OCI-M1 (cell line): ENCODE measurements around the gene SUPT7L.
"Not testable (repeated sequence)": the region's sequence is repeated elsewhere in the genome, so short reads cannot be mapped to it uniquely, and the experiment has no call there.

Source experiments
- DNase-seq: peaks from one replicate; lab custom pipeline; 2025; lab: John Stamatoyannopoulos, UW

The SUPT7L gene

GRCh38 chr2:27638037-27638637, 25.3 kb downstream of the SUPT7L start:
- no peak for DNase-seq

DNA sequence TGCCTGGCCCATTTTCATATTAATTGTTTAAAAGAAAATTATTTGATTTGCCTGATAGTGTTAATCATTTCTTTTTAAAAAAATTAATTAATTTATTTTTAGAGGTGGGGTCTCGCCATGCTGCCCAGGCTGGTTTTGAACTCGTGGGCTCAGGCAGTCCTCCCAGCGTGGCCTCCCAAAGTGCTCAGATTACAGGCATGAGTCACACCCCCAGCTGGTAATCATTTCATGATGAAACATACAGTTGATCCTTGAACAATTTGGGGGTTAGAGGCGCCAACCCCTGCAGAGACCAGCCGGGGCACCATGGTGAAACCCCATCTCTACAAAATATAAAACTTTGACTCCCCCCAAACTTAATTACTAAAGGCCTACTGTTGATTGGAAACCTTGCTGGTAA, 26.6 kb downstream of the SUPT7L start:
- DNase-seq: no peak

- DNase-seq: no peak
Measured at GRCh38 chr2:27634291-27634690, 29.1 kb downstream of the SUPT7L start.

- not testable (repeated sequence) for DNase-seq
Measured at GRCh38 chr2:27630257-27630656, 33.2 kb downstream of the SUPT7L start.

DNA sequence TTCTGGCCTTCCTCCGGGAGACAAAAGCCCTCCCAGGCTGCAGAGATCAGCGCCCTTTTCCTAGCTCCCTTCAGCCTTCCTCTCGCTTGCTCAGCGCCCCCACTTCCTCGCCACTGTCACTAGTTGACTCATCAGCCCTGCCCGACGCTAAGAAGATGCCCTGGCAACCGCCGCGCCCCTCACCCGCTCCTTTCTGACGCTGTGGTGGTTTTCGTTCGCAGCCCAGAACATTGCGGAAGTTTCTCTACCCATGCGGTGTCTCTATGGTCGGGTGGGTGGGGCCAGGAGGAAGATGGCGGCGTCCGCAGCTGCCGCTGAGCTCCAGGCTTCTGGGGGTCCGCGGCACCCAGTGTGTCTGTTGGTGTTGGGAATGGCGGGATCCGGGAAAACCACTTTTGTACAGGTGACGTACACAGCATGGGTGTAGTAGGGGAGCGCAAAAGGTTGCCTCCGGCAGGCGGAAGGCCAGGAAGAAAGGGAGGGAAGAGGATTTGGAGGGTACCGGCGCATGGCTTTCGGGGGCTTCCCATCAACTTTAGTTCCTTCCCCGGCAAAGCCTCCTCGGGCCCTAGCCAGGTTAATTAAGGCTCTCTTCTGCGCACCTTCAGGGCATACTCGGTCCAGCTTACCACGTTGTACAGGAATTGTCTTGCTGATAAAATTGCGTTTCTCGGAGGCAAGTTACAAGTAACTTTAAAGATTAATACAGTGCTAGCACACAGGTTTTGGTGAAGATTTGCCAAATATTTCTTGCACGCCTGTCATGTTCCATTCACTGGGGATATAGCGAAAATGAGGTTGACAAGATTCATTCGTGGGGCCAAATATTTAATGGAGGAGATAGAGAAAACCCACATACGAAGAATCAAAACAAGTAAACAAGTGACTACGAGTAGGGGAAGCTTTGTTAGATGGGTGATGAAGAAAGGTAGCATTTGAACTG, 34.4 kb downstream of the SUPT7L start, which contains the start of the genes CCDC121 and GPN1:
TSS of gene CCDC121 (minus strand) at position 246 of the 943 bp plus-strand sequence. CDS start 1,213 bp downstream, outside the sequence.
TSS of gene GPN1 (plus strand) at position 284 of the 943 bp plus-strand sequence. CDS start at position 293, 9 bp downstream.
- DNase-seq: peak; percentile 95

DNA sequence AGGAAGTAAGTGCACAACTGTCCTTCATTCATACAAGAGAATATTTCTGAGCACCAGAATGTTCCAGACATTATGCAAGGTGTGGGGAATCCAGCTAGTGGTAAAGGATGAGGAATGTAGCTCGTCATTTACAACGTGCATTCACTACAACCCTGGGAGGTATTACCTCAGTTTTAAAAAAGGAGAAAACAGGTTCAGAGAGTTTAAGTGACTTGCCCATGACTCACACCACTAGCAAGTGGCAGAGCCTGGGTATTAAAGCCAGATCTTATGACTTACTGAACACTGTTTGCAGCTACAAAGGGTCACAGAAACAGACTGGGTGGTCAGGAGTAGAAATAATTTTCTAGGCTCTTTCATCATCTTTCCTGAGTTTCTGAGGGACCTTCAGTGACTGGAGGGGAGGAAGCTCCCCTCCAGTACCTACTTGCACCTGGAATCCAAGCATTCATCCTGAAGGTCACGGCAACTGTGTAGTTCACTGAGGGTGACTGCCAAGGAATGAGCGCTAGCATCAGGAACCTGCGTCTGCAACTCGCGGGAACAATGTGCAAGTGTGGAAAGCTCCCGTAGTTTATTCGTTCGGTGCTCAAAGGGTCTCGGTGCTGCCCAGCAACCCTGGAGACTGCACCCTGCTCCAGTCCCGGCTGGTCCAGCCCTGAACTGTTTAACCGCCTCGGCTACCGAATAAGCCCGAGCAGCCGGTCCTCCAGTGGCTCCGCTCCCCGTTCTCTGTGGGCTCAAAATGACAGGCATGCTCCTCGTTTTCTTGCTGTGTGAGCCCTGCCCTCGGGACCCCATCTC, 35.2 kb downstream of the SUPT7L start:
- DNase-seq: peak; percentile 37

GRCh38 chr2:27626921-27627320, 36.5 kb downstream of the SUPT7L start:
- peak; percentile 60 for DNase-seq

- not testable (repeated sequence) for DNase-seq
Measured at GRCh38 chr2:27626323-27626722, 37.1 kb downstream of the SUPT7L start.

GRCh38 chr2:27624943-27625342, 38.5 kb downstream of the SUPT7L start:
- DNase-seq: no peak

- DNase-seq: no peak
Measured at GRCh38 chr2:27622921-27623384, 40.5 kb downstream of the SUPT7L start.

- DNase-seq: no peak
Measured at GRCh38 chr2:27621524-27621923, 41.9 kb downstream of the SUPT7L start.

- no peak for DNase-seq
Measured at GRCh38 chr2:27615316-27615715, 48.1 kb downstream of the SUPT7L start.

DNA sequence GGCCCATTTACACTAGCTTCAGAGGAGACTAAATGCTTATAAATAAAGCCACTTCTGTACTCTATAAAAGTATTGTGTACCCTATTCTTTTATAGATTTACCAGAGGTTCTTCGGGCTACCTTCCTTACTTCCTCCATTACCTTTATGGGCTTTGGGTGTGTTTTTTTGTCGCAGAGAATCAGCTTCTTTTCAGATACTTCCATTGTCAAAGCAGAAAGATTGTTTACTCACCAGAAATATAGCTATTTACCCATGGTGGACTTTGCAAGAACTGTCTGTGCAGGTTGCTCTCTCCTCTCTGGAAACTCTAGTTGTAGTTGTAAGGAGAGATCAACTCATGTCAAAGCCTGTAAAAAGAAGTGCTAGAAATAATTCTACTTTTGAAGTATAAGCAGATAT, 49.4 kb downstream of the SUPT7L start:
- no peak for DNase-seq

GRCh38 chr2:27606611-27607010, 56.8 kb downstream of the SUPT7L start:
- no peak for DNase-seq
